Fibroblast of gingiva (primary cell): ENCODE data around the gene FSIP2.

ENCODE experiments used
- DNase-seq: peaks from one replicate; pipeline ENCODE4 v3.0.0-alpha.2; 2011; ENCODE audit warnings: low read depth

The FSIP2 gene, protein sequence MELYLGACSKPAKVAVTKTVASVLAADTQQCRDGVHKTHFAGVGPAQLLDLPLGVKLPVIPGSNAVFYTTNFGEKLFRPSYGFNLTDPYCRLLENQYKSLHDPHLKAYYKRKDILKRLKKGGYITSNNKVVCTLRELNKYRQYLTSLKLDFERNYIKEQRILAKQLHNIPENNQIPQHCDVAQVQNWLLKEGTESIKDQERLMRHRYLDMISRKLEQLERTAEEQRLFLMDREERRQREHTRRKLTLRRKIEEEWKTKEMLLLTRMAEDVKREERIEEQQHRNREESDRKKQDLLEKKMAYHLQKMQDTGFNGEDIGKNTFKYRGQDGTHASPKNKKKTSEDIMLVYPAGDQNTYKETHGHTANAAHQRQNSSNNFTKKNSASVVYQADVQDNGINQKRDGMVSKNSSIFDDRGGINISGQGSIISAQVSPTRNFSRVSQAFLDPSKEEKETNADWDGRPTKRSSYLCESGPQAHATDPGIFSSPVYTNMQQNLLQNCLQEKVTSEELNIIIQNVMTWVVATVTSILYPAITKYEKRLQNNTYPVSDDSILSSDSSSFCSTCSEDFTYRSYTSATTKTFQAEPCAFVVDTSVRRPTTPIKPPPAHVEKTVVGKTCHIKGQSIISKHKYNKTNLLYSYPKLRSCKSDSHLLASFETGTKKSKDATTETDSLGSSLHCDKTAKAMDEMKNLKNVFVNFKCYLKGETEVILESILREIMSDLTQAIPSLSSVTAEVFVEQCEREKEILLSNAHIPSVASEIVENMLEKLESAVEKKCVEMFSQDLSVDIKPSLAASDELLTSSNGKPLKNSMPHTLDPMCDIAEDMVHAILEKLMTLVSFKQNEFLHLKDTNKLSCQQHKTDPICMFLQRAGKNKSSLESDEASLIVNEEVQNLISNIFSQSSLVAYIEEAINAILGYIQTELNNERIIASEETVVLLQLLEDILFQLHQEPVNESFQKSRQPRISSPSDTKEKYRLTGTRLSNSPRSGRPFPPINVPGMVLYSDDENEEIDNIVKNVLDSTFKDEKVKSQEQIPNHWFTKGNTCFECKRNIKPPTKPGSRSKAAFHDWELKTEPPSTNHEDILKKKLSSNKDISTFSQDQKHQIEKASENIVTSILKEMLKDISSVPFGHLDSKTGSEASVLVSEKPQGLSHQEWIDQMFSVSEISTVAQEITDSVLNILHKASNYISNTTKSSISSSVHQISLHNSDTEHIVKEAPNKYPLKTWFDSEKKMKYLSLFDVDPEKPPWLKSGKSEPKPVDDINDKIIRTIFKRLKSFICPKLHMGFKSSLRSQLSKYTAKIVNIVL (N-terminal part only)

DNA sequence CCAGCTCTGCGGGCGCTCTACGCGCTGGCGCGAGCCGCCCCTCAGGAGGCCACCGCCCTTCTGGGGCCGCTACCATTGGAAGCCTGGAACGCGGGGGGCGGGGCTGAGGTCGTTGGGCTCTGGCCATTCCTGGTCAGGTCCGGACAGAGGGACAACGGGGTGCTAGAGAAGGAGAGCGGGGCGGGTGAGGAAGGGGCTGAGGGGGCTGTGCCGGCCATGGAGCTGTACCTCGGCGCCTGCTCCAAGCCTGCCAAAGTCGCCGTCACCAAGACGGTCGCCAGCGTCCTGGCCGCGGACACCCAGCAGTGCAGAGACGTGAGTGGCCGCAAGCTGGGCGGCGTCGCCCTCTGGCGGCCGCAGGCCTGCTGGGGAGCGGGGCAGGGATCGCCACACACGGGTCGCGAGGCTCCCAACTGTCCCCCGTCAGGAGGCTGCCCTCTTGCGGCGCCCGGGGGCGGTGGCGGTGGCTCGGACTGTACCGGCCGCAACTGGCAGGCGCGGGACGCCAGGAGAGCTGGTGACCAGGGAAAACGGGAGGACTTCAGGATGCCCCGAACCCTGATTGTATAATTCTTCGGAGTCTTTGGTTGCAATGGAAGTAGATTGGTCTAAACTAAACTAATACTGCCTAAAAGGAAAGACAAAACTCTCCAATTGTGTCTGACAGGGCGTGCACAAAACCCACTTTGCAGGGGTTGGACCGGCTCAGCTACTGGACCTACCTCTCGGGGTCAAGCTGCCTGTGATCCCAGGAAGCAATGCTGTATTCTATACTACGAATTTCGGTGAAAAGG lies at the start of gene FSIP2:
TSS of gene FSIP2 (plus strand) at position 126 of the 794 bp plus-strand sequence. CDS start at position 217, 91 bp downstream.
- peak; percentile 55 for DNase-seq

DNA sequence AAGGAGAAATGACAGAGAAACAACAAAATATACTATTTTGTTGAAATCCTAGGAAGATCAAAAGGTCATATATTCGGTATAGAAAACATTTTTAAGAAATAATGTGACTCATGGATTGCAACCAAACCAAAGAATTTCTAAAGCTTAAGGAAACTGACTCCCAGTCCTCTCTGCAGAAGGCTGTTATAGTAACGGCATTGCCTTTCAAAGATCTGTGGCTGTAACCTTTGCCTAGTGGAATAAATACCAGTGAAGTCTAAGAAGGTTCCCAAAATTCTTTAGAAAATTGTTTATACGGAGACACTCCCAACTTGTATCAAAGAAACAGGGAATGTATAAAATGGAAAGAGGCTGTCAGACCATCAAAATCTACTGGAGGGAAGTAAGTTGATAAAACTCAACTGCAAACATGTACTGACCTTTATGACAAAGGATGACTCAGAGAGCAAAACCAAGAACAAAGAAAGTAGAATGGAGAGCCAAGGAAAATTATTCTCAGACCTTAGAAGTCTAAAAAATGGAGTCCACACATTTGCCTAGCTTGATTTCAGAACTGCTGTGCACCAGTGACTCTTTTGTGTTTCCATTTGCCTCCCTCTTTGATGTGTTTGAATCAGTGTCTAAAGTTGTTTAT lies 48.6 kb upstream of the FSIP2 start:
- no peak for DNase-seq

DNA sequence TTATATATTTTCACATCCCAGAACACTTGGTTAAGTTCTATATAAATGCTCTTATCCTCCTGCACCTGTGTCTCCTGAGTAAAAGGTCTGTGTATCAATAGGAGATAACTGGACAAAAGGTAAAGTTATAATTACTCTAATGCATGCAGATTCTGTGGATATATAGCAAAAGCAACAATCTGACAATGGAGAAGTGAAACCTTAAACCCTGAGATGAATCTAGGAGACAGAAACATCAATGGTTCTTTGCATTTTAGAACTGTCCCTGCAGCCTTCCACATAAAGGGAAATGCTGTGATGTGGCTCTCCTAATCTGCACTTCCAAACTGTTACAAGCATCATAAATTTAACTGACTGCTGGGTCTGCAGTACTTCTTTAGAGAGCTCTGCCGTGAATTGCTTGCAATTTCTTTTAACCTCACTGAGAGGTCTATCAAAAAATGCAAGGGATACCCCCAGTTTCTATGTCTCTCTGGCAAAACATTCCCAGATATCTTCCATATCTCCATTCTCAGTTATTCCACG lies 42.8 kb upstream of the FSIP2 start:
- no peak for DNase-seq

DNA sequence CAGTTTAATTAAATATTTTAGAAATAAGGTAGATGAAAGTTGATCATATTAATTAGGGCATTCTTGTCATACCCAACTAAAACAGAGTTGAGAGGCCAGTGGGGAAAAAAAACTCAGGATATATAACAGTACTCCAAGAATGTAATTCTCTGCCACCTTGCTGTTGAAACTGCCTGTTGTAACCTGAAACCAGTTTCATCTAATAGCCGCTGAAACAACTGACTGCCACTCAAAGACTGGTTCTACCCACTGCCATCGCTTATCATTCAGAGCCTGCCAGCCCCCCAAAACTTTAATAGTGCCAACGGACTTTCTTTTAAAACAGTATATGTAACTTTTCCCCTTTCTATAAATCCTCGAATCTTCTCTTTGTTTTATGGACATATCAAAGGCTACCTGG lies 37.7 kb upstream of the FSIP2 start:
- DNase-seq, result no peak

DNA sequence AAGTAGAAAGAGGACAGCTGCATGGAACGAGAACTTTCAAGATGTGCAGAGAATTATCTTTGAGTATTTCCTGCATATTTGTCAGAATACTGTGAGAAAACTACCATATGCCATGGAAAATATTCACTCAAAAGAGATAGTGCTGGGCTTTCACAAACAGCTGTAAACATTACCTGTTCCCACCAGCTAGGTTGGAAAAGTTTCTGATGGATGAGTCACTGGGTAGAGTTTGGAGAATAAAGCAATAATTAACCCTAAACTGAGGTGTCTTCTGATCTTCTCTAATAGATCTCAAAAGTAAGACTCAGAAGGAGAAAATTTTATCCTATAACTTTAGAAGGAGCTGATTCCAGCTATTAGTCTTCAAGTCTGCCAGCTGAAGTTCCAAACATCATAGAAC lies 3.9 kb upstream of the FSIP2 start:
- no peak for DNase-seq

DNA sequence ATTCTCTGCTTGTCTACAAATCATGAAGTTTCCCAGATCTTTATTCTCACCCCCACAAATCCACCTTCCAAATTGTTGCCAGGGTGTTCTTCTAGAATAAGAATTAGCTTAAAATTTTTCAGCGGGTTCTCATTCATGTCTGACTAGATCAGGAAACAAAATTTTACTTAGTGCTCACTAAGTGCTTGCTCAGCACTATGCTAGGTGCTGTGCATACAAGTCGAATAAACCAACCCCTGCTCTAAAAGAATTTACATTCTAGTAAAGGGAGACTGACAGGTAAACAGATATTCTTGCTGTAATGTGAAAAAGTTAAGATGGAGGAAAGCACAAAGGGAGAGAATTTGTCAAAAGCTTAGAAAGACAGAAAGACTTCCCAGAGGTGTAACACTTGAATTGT lies 2.4 kb upstream of the FSIP2 start:
- DNase-seq, result no peak

DNA sequence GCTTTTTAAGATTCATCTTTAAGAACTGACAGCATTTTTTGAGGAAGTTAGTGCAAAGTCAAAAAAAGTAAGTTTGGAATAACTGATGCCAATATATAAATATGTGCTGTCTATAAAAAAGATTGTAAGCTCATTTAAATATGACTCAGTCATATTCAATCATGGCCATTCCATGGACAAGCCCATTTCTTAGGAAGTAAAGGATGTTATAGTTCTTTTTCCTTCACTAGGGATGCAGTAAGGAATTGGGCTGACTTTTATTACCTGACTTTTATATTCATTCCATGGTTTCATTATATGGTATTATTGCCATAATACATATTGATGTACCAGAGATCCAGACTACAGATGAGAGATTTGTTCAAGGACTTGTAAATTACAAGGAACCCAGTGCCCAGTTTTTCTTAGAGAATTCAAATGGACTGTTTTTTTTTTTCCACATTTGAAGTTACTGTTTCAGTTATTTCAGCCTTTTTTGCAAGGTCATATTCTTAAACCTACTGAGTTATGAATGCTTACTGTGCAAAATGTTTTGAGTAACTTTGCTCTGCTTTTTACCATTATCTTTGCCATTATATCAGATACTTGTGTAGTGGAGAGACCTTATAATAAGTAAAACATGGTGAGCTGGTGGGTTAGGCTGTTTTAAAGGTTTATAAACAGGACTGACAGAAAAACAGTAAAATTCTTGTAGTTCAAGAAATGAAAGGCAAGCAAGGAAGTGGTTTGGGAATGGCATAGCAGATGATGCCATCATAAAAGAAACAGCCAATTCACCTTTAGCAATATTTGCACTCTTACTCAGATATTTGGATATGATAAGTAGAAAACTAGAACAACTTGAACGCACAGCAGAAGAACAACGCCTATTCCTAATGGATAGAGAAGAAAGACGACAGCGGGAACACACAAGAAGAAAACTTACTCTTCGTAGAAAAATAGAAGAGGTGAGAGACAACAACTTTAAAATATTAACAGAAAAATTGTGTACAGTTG lies 7.6 kb downstream of the FSIP2 start:
- no peak for DNase-seq

DNA sequence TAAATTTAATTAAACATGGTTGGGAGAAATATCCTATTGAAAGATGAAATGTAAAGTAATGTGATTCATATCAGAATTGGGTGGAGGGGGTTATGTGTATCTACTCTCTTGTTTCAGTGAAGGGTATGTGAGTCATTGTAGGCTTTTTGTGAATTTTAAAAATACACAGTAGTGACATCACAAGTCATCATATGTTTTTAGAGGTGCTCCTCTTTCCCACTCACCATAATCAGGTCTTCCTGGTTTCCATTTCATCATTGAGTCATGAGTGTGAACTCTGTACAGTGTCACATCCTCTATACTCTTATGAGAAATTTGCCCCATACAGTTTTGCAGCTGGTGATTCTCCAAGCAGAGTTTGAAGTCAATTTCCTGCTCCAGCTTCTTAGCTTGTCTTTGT lies 18.8 kb downstream of the FSIP2 start:
- peak; percentile 2 for DNase-seq

DNA sequence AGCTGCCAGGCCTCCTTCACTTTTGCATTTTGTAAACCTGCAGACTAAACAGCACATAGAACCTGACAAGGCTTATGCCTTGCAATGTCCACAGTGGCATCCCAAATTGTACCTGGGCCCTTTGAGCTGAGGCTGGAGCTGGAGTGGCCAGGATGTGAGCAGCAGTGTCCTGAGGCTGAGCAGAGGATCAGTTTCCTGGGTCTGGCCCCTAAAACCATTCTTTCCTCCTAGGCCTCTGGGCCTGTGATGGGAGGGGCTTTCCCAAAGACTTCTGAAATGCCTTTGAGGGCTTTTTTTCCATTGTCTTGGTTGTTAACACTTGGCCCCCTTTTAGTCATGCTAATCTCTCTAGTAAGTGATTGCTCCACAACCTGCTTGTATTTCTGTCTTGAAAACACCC lies 32.8 kb downstream of the FSIP2 start:
- no peak for DNase-seq

DNA sequence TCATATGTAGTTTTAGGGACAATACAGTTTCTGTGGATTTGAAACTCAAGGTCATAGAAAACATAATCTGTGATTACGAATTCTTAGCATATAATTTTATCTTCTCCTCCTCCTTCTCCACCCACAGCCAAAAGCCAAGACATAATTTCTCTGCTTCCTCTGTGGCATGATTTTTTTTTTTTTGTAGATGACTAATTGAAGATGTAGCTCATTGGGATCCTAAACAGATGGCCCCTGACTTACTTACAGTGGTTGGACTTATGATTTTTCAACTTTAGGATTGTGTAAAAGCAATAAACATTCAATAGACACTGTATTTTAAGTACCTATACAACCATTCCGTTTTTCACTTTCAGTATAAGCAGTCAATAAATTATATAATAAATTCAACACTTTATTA lies 42.3 kb downstream of the FSIP2 start:
- DNase-seq, result no peak

DNA sequence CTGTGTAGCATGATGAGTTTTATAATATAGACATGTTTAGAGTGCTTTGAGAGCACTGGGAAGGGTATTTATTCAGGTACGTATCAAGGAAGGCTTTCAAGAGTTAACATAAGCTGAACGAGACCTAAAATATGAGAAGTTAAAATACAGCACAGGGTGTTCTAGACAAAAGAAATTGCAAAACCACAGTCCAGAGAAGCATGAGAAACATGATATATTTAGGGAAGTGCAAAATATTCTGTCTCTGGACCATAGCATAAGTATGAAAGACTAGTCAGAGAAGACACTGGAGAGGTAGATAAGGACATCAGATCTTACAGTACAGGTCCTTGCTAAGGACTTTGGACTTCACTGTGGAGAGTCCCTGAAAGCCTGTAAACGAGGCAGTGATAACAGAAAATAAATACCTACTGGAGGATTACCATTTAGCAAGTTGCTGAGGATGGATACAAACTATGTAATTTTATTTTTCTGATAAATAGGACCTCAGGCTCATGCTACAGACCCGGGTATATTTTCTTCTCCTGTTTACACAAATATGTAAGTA lies 43.7 kb downstream of the FSIP2 start:
- DNase-seq, result no peak

DNA sequence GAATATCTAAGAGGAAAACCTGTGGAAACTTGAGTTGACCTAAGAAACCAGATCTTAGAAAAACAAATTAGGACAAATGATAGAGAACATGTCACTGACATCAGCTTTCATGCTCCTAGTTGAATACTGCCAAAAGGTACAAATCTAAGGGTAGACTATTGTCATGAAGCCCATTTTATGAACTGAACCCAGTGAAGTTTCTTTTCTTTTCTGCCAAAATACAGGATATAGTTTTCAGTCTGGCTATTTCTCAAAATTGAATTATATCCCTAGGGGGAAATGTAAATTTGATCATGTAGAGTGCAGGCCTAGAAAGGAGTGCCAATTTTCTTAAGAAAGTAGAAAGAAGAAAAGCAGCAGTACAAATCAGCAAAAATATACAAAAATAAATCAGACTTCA lies 46.6 kb downstream of the FSIP2 start:
- DNase-seq, result no peak

DNA sequence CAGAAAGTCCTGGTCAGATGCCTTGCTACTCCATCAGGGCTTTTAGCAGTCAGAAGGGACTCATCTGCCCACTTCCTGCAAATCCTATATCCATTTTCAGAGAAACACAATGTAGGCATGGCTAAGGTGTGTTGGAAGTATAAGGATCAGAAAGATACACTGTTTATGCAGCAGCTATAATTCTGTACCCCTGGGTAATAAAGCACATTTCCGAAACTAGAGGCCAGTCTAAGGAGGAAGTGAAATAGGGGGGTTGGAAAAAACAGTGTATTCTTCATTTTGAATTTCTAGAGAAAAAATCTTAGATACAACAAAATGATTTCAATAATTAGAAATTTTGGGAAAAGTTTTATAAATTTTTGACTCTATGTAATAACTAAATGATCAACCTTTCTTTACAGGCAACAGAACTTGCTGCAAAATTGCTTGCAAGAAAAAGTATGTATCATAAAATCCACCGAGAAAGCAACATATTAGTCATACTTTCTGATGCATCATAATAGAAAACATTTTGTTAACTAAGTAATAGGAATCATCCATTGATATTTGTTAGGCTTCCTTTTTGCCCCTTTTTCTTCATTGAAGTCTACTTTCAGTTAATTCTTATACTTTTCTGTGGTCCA lies 47.4 kb downstream of the FSIP2 start:
- no peak for DNase-seq

DNA sequence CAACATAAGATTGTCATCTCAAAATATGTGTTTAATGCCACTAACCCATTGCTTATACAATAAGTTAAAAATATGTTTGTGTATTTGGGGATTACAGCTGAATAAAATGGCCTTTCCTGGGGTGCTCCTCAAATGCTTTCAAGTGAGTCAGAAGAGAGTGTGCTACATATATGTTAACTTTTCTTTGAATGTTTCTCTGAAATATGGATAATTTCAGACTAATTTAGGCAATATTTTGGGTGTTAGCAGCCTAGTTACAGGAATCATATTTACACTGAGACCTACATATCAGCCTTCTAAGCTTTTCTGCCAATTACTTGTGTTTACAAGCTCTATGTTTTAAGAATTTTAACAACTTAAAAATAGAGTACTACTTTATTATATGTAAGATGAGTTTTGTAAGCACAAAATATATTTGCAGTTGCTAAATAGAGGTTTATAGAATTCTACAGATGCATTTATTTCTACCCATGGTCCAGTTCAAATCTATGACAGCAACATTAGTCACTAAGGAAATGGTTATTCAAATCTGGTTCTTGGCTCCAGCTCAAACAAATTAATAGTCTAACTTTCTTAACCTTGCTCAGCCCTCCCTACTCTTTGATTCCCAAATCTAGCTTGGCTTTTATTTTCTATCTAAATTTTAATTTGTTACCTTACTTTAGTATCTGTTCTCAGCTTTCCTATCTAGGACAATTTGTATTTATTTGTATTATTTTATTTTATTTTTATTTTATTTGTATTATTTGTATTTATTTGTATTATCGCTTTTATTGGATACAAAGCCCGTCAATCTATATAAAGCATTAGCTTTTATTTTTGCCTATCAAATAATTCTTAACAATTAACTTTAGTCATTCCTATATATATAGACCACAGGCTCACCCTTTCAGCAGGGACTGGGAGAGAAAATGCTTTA lies 48.9 kb downstream of the FSIP2 start:
- DNase-seq, result peak; percentile 1

DNA sequence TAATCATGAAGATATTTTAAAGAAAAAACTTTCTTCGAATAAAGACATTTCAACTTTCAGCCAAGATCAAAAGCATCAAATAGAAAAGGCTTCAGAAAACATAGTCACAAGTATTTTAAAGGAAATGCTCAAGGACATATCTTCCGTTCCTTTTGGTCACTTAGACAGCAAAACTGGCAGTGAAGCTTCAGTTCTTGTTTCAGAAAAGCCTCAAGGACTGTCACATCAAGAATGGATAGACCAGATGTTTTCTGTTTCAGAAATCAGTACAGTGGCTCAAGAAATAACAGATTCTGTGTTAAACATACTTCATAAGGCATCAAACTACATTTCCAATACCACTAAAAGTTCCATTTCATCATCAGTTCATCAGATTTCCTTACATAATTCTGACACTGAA lies 51.8 kb downstream of the FSIP2 start:
- no peak for DNase-seq

DNA sequence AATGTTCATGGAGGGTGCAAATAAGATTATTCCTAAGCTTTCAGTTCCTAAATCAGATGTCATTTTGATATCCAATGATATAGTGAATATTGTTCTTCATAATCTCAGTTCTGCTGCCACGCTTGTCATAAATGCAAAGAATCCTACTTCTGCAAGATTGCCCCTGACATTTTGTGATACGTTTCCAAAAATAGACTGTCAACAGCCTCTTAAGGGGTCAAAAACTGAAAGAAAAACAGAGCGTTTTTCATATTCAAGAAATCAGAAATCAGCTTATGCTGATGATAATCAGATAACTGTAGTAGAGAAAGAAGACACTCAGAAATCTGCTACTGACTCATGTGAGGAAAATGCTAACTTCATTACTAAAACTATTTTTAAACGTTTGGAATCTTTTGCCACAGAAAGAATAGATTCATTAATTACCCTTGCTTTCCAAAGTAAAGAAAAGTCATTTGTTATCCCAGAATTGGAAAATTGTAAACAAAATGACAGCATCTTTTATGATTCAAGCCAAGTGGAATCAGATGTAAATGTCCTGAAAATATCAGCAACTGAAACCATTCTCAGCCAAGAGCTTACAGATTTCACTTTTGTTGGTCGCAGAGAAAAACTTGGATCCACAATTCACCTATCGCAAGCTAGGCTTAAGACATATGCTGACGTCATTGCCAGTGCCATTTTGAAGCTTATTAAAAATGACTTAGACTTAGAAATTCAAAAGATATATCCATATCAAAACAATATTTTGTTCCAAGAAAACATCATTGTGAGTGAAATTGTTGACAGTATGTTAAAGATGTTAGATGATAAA lies 55.1 kb downstream of the FSIP2 start:
- no peak for DNase-seq

DNA sequence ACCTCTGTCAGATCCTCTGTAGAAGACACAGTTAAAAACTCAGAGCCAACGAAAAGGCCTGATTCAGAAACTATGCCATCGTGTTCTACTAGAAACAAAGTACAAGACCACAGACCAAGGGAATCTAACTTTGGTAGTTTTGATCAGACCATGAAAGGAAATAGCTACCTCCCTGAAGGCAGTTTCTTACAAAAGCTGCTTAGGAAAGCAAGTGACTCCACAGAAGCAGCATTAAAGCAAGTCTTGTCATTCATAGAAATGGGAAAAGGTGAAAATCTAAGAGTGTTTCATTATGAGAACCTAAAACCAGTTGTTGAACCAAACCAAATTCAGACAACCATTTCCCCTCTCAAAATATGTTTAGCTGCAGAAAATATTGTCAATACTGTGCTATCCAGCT lies 58.2 kb downstream of the FSIP2 start:
- DNase-seq, result no peak
